Aorta (tissue), 5 donors: ENCODE measurements around the gene DYNLT4. TPM values are rescaled to one million over a fixed set of nuclear protein-coding genes. Genes with fewer than 3 reads are reported as not detected.
A peak's percentile ranks its signal among the peaks of the same experiment; 100 is the strongest.

Experiments
- ATAC-seq: fragments of 200-7000 bp; cut with Tn5 transposase; one replicate; pipeline ENCODE4 v1.9.1; 2022; ENCODE audit warnings: moderate library complexity; ENCODE audit not compliant: low FRiP score
- DNase-seq, 2 donors: peaks; one replicate each; pipeline ENCODE4 v3.0.0-alpha.2; 2020
- H3K27ac ChIP-seq, 2 donors: one replicate each; pipeline ENCODE4 v1.5.1; 2013; ENCODE audit warnings: low read length in 2 of 2, mild to moderate bottlenecking in 2 of 2, moderate library complexity in 2 of 2, control low read depth in 1 of 2, inconsistent platforms in 1 of 2, low read depth in 1 of 2
- H3K27me3 ChIP-seq, 2 donors: one replicate each; pipeline ENCODE4 v1.6.1; 2013; ENCODE audit warnings: control low read depth in 1 of 2, low read length in 1 of 2, mild to moderate bottlenecking in 1 of 2, moderate library complexity in 1 of 2; ENCODE audit not compliant: insufficient read depth in 2 of 2, control insufficient read depth in 1 of 2
- H3K36me3 ChIP-seq, 2 donors: one replicate each; pipeline ENCODE4 v1.6.1; 2013; ENCODE audit warnings: control low read depth in 1 of 2, low read length in 1 of 2, mild to moderate bottlenecking in 1 of 2; ENCODE audit not compliant: insufficient read depth in 2 of 2, control insufficient read depth in 1 of 2
- H3K4me1 ChIP-seq, 2 donors: one replicate each; pipeline ENCODE4 v1.6.1; 2013; ENCODE audit warnings: low read length in 2 of 2, control low read depth in 1 of 2, mild to moderate bottlenecking in 1 of 2, moderate library complexity in 1 of 2; ENCODE audit not compliant: insufficient read depth in 2 of 2, control insufficient read depth in 1 of 2
- H3K4me3 ChIP-seq, 2 donors: one replicate each; pipeline ENCODE4 v1.5.1; 2013; ENCODE audit warnings: low read length in 2 of 2, control low read depth in 1 of 2, mild to moderate bottlenecking in 1 of 2
- H3K9me3 ChIP-seq: one replicate; pipeline ENCODE4 v1.6.1; 2013; ENCODE audit warnings: mild to moderate bottlenecking, low read length; ENCODE audit not compliant: control insufficient read depth
- WGBS, 2 donors: extraction: QIAGEN DNeasy Blood & Tissue Kit; methylation state at CpG; one replicate each; pipeline ENCODE4 v1.1.7; 2013; 5-methylcytosine and 5-hydroxymethylcytosine counted together
- intact Hi-C, 2 donors: fragments of 100-400 bp; cut with DNase I; formaldehyde crosslinking; loops; one replicate each; pipeline versions ENCODE4 v1.14.2 to v1.15.0; 2022
- polyA plus RNA-seq, 2 donors: library from polyadenylated mRNA; stranded (reverse); fragments of 200-250 nt; gene quantifications; one replicate each; pipeline ENCODE4 v1.2.3, GENCODE V29; 2013
- total RNA-seq, 2 donors: library from RNA; stranded (reverse); fragmentation: NEBNext Ultra II Directional; extraction: Animal tissue kit (Norgen Biotek cat#: 25700); gene quantifications; one replicate each; pipeline ENCODE4 v1.2.1, GENCODE V29; 2021
- donor health status: healthy with polysubstance abuse.
- donor health status: Bipolar disorder and iron deficiency.
- donor health status: DM: no; HTN: no; CAD: no.
- donor health status: DM: no; HTN: no; CAD: no.
- donor health status: DM: yes; HTN: yes; CAD: no.

The DYNLT4 gene
- total and polyA plus RNA-seq, 4 donors, result 0.81 to 3.0 (median 0.87) TPM; not detected in 1

DNA sequence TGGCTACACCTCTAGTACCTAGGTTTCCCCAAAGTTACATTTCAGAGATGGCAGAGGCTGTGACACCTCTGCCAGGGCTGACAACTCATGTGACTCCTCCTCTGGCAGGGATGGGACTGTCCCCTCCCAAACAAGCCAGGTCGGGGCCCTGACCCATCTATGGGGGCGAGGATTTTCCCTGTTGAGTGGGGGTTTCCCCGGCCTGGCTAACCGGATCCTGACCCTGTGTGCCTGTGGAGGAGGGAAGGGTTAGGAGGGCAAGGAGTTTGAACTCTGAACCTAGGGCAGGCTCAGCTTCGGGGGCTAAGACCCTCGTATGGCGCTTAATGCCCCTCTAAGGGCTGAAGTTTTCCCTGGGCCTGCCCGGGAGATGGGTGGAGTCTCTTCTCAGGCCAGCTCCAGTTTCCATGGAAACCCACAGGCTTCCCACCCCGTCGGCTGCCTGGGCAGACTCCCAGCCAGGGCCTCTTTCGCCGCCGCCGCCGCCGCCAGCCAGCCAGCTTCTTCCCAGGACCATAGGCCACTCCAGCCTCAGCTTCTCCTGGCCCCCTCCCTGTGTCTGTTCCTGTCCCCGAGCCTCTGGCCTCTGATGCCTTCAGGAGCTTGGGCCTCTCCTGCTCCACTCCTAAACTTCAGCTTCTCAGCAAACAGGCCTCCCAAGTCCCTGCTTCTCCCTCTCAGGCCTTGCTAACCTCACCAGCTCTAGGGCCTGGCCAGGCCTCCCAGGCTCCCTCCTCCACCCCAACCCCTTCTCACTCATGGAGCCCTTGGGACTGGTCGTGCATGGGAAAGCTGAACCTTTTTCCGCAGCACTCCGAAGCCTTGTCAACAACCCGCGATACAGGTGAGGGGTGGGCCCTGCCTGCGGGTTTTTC is 1.1 kb upstream of the DYNLT4 start, which contains the start of gene BTBD19:
Gene BTBD19, plus strand, starts transcription at position 461 of the 875 bp plus-strand sequence. Its CDS starts 298 bp downstream, at position 759.
- Histone ChIP-seq H3K9me3 (no peaks in the 10 kb centered on the region), H3K27me3 (no peaks in the 10 kb centered on the region), H3K36me3 (peaks cover 0 to 9% of the 10 kb centered on the region in 2 donors), H3K27ac (peak within 1 kb of the TSS; percentile 96 to 98), H3K4me1 (peaks cover 0 to 4% of the 10 kb centered on the region in 2 donors), H3K4me3 (no peak within 1 kb of the TSS)
- WGBS, 2 donors, result 2% methylated on average over 23 of the region's 23 CpGs
- DNase-seq, result peak; percentile 93 to 94
- ATAC-seq, result peak; percentile 81
- intact Hi-C loops, result loop anchor here in 1 of 2 donors (10.0 kb wide), 1 partner anchor 73 kb away; the partner anchor contains the start of genes KIF2C and RNU5D-1

DNA sequence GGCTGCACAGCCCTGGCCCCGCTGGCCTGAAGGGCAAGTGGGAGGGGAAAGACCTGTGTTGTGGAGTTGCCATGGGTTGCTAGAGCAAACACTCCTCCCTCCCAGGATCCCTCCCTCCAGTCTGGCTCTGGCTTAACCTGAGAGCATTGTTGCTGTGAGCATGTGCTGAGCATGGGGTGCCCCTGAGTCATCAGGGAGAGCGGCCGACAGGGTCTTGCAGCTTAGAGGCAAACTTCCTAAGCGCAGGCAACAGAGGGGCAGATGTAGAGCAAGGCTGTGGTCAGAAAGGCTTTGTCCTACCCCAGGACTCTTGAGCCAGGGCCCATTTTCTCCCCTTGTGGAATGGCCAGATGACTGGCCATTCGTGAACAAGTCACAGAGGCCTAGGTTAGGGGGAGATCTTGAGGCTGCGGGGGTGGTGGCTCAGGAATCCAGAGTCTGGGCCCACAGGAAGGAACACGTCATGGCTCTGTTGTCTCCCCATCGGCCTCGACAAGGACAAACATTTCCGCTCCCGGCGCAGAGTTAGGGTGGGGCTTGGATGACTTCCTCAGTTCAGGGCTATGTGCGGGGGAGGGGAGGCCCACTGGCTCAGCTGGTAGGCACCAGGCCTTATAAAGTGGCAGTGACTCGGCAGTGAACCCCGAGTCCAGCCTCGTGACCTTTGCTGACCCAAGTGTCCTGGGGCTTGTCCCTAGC is 362 bp upstream of the DYNLT4 start:
- ATAC-seq, result peak; percentile 90
- peak; percentile 99 to 100 for DNase-seq
- peaks cover 0 to 9% of the 10 kb centered on the region in 2 donors for H3K36me3 ChIP-seq
- H3K9me3 ChIP-seq, result no peaks in the 10 kb centered on the region
- H3K27ac ChIP-seq, result peak overlapping the region; percentile 96 to 98
- H3K4me1 ChIP-seq, result peaks cover 0 to 4% of the 10 kb centered on the region in 2 donors
- H3K4me3 ChIP-seq, result no peak overlapping the region
- 0 to 1% methylated on average over 16 of the region's 16 CpGs for WGBS, 2 donors
- intact Hi-C loops, result loop anchor here in 1 of 2 donors (10.0 kb wide), 1 partner anchor 73 kb away; the partner anchor contains the start of genes KIF2C and RNU5D-1
- no peaks in the 10 kb centered on the region for H3K27me3 ChIP-seq

DNA sequence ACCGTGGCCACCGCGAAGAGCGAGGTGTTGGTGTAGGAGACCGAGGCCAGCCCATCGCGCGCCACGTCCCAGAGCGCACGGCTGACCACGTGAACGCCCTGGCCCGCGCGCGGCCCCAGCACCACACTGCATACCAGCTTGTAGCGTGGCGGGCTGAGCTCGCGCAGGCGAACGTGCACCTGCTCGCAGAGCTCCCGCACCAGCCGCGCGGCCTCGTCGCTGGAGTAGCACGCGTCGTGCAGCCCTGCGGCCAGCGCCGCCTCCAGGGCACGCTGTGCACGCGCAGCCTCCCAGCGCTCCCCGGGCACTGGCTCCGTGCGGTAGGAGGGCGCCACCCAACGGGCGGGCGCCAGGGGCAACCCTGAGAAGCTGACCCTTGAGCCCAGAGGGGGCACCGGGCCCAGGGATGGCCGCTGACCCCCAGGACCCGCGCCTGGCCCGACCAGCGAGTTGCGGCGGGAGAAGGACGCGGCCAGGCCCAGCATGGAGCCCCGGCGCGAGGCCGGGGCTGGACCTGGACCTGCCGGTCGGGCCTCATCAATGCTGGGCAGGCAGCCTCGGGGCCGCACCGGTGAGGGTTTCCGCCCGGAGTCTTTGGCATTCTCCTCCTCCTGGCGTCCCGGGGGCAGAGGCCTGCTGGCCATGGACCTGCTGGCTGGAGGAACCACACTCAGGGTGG is 987 bp downstream of the DYNLT4 start:
- ATAC-seq (no peak), DNase-seq (peak; percentile 57 to 81)
- H3K36me3 ChIP-seq, result peaks cover 0 to 9% of the 10 kb centered on the region in 2 donors
- intact Hi-C loops, result loop anchor here in 1 of 2 donors (10.0 kb wide), 1 partner anchor 71 kb away; the partner anchor contains the start of genes KIF2C and RNU5D-1
- H3K9me3 ChIP-seq, result no peaks in the 10 kb centered on the region
- H3K27me3 ChIP-seq, result no peaks in the 10 kb centered on the region
- WGBS, 2 donors, result 74 to 85% methylated on average over 68 to 70 of the region's 70 CpGs
- no peak overlapping the region for H3K4me3 ChIP-seq
- H3K4me1 ChIP-seq, result peaks cover 0 to 4% of the 10 kb centered on the region in 2 donors
- peak overlapping the region; percentile 92 to 98 for H3K27ac ChIP-seq

DNA sequence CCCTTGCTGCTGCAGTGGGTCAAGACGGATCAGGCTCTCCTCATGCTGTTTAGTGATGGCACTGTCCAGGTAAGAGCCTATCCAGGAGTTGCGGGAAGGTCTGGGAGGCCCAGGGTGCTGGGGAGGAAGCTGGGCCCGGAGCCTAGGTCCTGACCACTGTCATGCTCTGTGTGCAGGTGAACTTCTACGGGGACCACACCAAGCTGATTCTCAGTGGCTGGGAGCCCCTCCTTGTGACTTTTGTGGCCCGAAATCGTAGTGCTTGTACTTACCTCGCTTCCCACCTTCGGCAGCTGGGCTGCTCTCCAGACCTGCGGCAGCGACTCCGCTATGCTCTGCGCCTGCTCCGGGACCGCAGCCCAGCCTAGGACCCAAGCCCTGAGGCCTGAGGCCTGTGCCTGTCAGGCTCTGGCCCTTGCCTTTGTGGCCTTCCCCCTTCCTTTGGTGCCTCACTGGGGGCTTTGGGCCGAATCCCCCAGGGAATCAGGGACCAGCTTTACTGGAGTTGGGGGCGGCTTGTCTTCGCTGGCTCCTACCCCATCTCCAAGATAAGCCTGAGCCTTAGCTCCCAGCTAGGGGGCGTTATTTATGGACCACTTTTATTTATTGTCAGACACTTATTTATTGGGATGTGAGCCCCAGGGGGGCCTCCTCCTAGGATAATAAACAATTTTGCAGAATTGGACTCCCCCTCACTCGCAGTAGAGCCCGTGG is 1.7 kb downstream of the DYNLT4 start:
- ATAC-seq, result no peak
- 86 to 88% methylated on average over 20 of the region's 20 CpGs for WGBS, 2 donors
- DNase-seq, result peak; percentile 47 to 74
- H3K4me3 ChIP-seq, result no peak overlapping the region
- H3K27ac ChIP-seq, result peak overlapping the region; percentile 92 to 98
- intact Hi-C loops, result loop anchor here in 1 of 2 donors (10.0 kb wide), 1 partner anchor 71 kb away; the partner anchor contains the start of genes KIF2C and RNU5D-1
- H3K9me3 ChIP-seq, result no peaks in the 10 kb centered on the region
- H3K36me3 ChIP-seq, result peaks cover 0 to 9% of the 10 kb centered on the region in 2 donors
- no peaks in the 10 kb centered on the region for H3K27me3 ChIP-seq
- H3K4me1 ChIP-seq, result peaks cover 0 to 4% of the 10 kb centered on the region in 2 donors

DNA sequence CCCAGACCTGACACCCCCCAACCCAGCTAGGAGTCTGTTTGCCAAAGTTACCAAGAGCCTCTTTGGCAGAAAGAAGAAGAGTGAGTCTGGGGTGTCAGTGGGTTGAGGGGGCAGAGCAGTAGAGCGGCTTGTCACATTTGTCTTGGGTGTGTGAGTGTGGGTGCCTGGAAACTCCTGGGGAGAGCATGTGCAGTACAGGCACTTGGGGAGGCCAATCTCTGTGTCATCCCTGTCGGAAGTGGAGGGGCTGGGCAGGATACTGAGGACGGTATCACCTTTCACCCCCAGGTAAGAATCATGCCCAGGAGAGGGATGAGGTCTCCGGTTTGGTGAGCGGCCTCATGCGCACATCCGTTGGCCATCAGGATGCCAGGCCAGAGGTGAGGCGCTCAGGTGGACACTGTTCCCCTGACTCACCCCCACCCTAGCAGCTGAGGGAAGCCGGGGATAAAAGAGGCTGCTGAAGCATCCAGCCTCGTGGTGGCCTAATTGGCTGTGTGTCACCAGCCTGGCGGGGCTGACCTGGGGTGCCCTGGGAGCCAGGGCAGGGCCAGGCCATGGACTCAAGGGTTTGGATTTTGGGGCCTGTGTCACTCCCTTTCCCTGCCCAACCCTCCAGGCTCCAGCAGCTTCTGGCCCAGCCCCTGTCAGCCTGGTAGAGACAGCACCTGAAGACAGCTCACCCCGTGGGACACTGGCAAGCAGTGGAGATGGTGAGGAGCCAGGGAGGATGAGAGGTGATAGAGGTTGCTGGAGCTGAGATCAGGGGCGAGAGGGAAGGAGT is 3.6 kb downstream of the DYNLT4 start:
- intact Hi-C loops, result loop anchor here (5.0 to 10.0 kb wide), 2 partner anchors 69 to 499 kb away; partner anchors contain the start of genes KIF2C (in 1 of the 2) and RNU5D-1 (in 1 of the 2)
- no peaks in the 10 kb centered on the region for H3K9me3 ChIP-seq
- 79 to 82% methylated on average over 13 of the region's 13 CpGs for WGBS, 2 donors
- H3K27me3 ChIP-seq, result no peaks in the 10 kb centered on the region
- peak; percentile 49 to 72 for DNase-seq
- no peak for ATAC-seq
- H3K4me3 ChIP-seq, result no peak overlapping the region
- peaks cover 0 to 9% of the 10 kb centered on the region in 2 donors for H3K36me3 ChIP-seq
- H3K27ac ChIP-seq, result peak overlapping the region in 1 of 2 donors; percentile 14
- no peaks in the 10 kb centered on the region for H3K4me1 ChIP-seq

DNA sequence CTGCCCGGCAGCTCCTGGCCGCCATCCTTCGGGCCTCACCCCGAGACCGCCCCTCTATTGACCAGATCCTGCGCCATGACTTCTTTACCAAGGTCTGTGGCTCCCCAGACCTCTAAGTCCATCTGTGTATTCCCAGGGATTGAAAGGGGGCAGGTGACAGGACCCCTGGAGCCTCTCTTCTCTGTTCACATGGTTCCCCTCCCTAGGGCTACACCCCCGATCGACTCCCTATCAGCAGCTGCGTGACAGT is 4.2 kb downstream of the DYNLT4 start:
- H3K36me3 ChIP-seq, result peaks cover 0 to 9% of the 10 kb centered on the region in 2 donors
- H3K27me3 ChIP-seq, result no peaks in the 10 kb centered on the region
- WGBS, 2 donors, result 86 to 87% methylated on average over 9 of the region's 9 CpGs
- peak overlapping the region in 1 of 2 donors; percentile 2 for H3K27ac ChIP-seq
- H3K4me3 ChIP-seq, result no peak overlapping the region
- H3K9me3 ChIP-seq, result no peaks in the 10 kb centered on the region
- DNase-seq, result peak in 1 of 2 donors; percentile 32
- H3K4me1 ChIP-seq, result no peaks in the 10 kb centered on the region
- intact Hi-C loops, result loop anchor here (5.0 to 10.0 kb wide), 2 partner anchors 68 to 499 kb away; partner anchors contain the start of genes KIF2C (in 1 of the 2) and RNU5D-1 (in 1 of the 2)
- ATAC-seq, result no peak

DNA sequence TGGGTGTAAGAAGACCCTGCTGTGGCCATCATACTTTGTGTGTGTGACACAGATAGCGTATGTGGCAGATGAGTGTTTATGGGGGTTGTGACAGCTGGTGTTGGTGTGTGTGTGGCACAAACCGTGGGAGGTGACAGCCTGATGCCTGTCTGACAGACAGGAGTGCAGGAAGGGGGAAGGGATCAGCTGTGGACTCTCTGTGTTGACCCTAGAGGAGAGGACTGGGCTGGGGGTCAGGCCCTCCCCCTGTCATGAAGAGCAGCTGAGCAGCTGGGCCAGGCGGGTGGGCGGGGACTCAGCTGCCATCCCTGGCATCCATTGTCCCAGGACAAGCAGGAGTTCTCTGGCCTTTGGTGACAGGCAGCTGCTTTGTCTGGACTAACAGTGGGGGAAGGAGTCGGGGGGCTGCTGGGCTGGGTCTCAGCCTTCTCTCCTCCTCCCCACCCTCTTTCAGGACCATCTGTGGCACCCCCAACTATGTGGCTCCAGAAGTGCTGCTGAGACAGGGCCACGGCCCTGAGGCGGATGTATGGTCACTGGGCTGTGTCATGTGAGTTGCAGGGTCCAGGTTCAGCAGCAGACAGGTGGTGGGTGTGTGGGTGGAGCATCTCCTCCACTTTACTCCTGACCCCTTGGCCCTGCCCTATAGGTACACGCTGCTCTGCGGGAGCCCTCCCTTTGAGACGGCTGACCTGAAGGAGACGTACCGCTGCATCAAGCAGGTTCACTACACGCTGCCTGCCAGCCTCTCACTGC is 4.7 kb downstream of the DYNLT4 start:
- Histone ChIP-seq H3K4me3 (peak overlapping the region; percentile 57 to 76), H3K4me1 (no peaks in the 10 kb centered on the region), H3K27me3 (no peaks in the 10 kb centered on the region), H3K9me3 (no peaks in the 10 kb centered on the region), H3K27ac (peak overlapping the region in 1 of 2 donors; percentile 78), H3K36me3 (peaks cover 0 to 9% of the 10 kb centered on the region in 2 donors)
- ATAC-seq (no peak), DNase-seq (peak; percentile 56 to 77)
- intact Hi-C loops, result loop anchor here (5.0 to 10.0 kb wide), 2 partner anchors 68 to 500 kb away; partner anchors contain the start of genes KIF2C (in 1 of the 2) and RNU5D-1 (in 1 of the 2)
- 75 to 78% methylated on average over 13 of the region's 13 CpGs for WGBS, 2 donors
